Measurements from ENCODE around the gene TPST2. TPM values are rescaled to one million over a fixed set of nuclear protein-coding genes. Genes with fewer than 3 reads are reported as not detected.

Gene TPST2
- total RNA-seq, 1 experiment from 2014 or later: 11.8 TPM

- H3K4me2 ChIP-seq (ENCODE audit: low read length): peak within 1 kb of the TSS; percentile 79
- peak within 1 kb of the TSS; percentile 59 for H3K27ac ChIP-seq (ENCODE audit: low read depth, low read length)
- DNase-seq (ENCODE audit: low read depth, low spot score) (peak; percentile 87), ATAC-seq (peak; percentile 99)
- POLR2A ChIA-PET: interaction anchor here (1.0 kb wide), 1 partner anchor 13 kb away, joined by 4 read pairs; no protein-coding TSS in a partner anchor
- BruUV-seq (replicated peaks): no TSS peak
- H3K9me2 ChIP-seq (ENCODE audit: insufficient read depth): no peaks in the 10 kb centered on the region
- no peaks in the 10 kb centered on the region for H4K20me1 ChIP-seq (ENCODE audit: insufficient read depth)
- CTCF ChIA-PET: interaction anchor here (0.8 kb wide), 1 partner anchor 148 kb away, joined by 3 read pairs; no protein-coding TSS in a partner anchor
- no peaks in the 10 kb centered on the region for H3K9me3 ChIP-seq (ENCODE audit: control insufficient read depth in 1 of 2, insufficient read depth in 1 of 2, low read depth in 1 of 2, low read length in 2 of 2)
- RAD21 ChIA-PET (ENCODE audit: low non-redundant PET in 1 of 2, low total read pairs in 2 of 2, uncharacterized antibody in 2 of 2, unreplicated experiment in 2 of 2): interaction anchor here in 1 of 2 experiments (0.5 kb wide), 1 partner anchor 79 kb away, joined by 3 read pairs; no protein-coding TSS in a partner anchor
- H3K36me3 ChIP-seq (ENCODE audit: control insufficient read depth in 1 of 2, insufficient read depth in 2 of 2, low read length in 2 of 2): peaks cover 5 to 20% of the 10 kb centered on the region in 2 experiments; a peak in 3 of 4 replicates
- intact Hi-C loops (cut with micrococcal nuclease): no loop called here
- H3K9ac ChIP-seq (ENCODE audit: low read length): peak within 1 kb of the TSS; percentile 81
- no peaks in the 10 kb centered on the region for H3K27me3 ChIP-seq (ENCODE audit: insufficient read depth, low read length)
- H2AFZ ChIP-seq (ENCODE audit: low read depth, low read length, poor library complexity, severe bottlenecking): no peak within 1 kb of the TSS
- H3K4me3 ChIP-seq (replicated peaks in 1 of 2; ENCODE audit: low read depth in 1 of 2, low read length in 2 of 2): peak within 1 kb of the TSS; percentile 63 to 94
- peaks cover 13 to 14% of the 10 kb centered on the region in 2 experiments; a peak in 3 of 4 replicates for H3K4me1 ChIP-seq (ENCODE audit: control insufficient read depth in 1 of 2, insufficient read depth in 2 of 2, low read length in 2 of 2)
- H3K79me2 ChIP-seq (ENCODE audit: insufficient read depth, low read length): peaks cover 41% of the 10 kb centered on the region
- peak; percentile 38; the same call in 1 of the 2 replicates for TF ChIP-seq SP1 (IDR thresholded peaks at IDR 0.05; ENCODE audit: low read depth)
- TF ChIP-seq TCF7L2 (IDR thresholded peaks at IDR 0.05; ENCODE audit: borderline replicate concordance, extremely low read depth, insufficient read depth, insufficient read length): no peak
- TF ChIP-seq ATF3 (IDR thresholded peaks at IDR 0.05): no peak
- peak; percentile 97 for TF ChIP-seq SIN3A (IDR thresholded peaks at IDR 0.05; ENCODE audit: low read depth)
- TF ChIP-seq CBX3 (IDR thresholded peaks at IDR 0.05; ENCODE audit: low read depth): no peak
- TF ChIP-seq YY1 (IDR thresholded peaks at IDR 0.05; ENCODE audit: extremely low read depth, insufficient replicate concordance, low read depth, low read length): peak; percentile 73
- peak in 2 of 3 experiments; percentile 26 to 32; a peak in 2 of 6 replicates for TF ChIP-seq CTCF (IDR thresholded peaks at IDR 0.05 in 2 of 3, conservative IDR thresholded peaks at IDR 0.05 in 1 of 3; ENCODE audit: borderline replicate concordance in 1 of 3, insufficient read depth in 1 of 3, low read depth in 2 of 3, low read length in 2 of 3)
- peak; percentile 99 for TF ChIP-seq ELF1 (IDR thresholded peaks at IDR 0.05; ENCODE audit: borderline replicate concordance, low read depth)
- TF ChIP-seq CEBPB (IDR thresholded peaks at IDR 0.05; ENCODE audit: low read depth): no peak
- no peak for TF ChIP-seq JUND (IDR thresholded peaks at IDR 0.05)
- TF ChIP-seq REST (IDR thresholded peaks at IDR 0.05; ENCODE audit: low read depth): no peak
- no peak for TF ChIP-seq FOSL1 (IDR thresholded peaks at IDR 0.05; ENCODE audit: low read depth)
- TF ChIP-seq POLR2AphosphoS5 (IDR thresholded peaks at IDR 0.05; ENCODE audit: low read depth, low read length): peak; percentile 80
- peak; percentile 89 for TF ChIP-seq MAX (IDR thresholded peaks at IDR 0.05)
- no peak for TF ChIP-seq EZH2 (IDR thresholded peaks at IDR 0.05)
- TF ChIP-seq ZNF274 (IDR thresholded peaks at IDR 0.05; ENCODE audit: low read depth, low read length): no peak
- peak; percentile 89 for TF ChIP-seq SRF (IDR thresholded peaks at IDR 0.05; ENCODE audit: low read depth)
- no peak for TF ChIP-seq RAD21 (IDR thresholded peaks at IDR 0.05; ENCODE audit: low read depth)
- peak; percentile 59 for TF ChIP-seq POLR2A (IDR thresholded peaks at IDR 0.05; ENCODE audit: borderline replicate concordance, extremely low read depth, insufficient read depth, insufficient read length)
- TF ChIP-seq EGR1 (IDR thresholded peaks at IDR 0.05; ENCODE audit: low read depth): no peak
- TF ChIP-seq EZH2phosphoT487 (IDR thresholded peaks at IDR 0.05; ENCODE audit: borderline replicate concordance): no peak
- TF ChIP-seq ZFX (IDR thresholded peaks at IDR 0.05): peak; percentile 80
These were observed 77.7 kb downstream of the TPST2 start, which contains the start of gene TFIP11 for GRCh38 chr22:26512149-26512793. TSS of gene TFIP11 (minus strand) at chr22:26512473. CDS start at chr22:26510272, 2,201 bp downstream.

Measured in HCT116 (cell line).